PC-9 (cell line): ENCODE measurements around the gene KLHDC1. TPM values are rescaled to one million over a fixed set of nuclear protein-coding genes. Genes with fewer than 3 reads are reported as not detected.
"Not testable (repeated sequence)": the region's sequence is repeated elsewhere in the genome, so short reads cannot be mapped to it uniquely, and the experiment has no call there.

ENCODE experiments used
- BruUV-seq: library from RNA; stranded (reverse); fragments of 400-500 nt; replicated peaks from 2 replicates; lab custom pipeline; 2021; lab: Mats Ljungman, UMichigan
- CTCF ChIA-PET: fragments of 300-600 bp; sonication (Branson Sonifier 250); formaldehyde crosslinking; loops from one replicate; lab custom pipeline; 2022; ENCODE audit warnings: antibody characterized with exemption; lab: Charles Lee
- POLR2A ChIA-PET: fragments of 300-600 bp; sonication (Branson Sonifier 250); formaldehyde crosslinking; loops from one replicate; lab custom pipeline; 2022; ENCODE audit warnings: antibody characterized with exemption; ENCODE audit not compliant: unreplicated experiment; lab: Charles Lee
- DNase-seq, 2 experiments: peaks; one replicate each; pipeline versions ENCODE4 v3.0.0 to v3.0.0-alpha.2; 2015 to 2022; ENCODE audit warnings: mixed read lengths in 1 of 2
- H2AFZ ChIP-seq: fragments of 200-600 bp; sonication (generic); 2 replicates; pipeline ENCODE4 v1.8.1; 2017; ENCODE audit warnings: antibody characterized with exemption
- H3F3A ChIP-seq: fragments of 200-600 bp; sonication (generic); 2 replicates; pipeline ENCODE4 v1.8.1; 2017; ENCODE audit warnings: antibody characterized with exemption, mild to moderate bottlenecking, low read depth; ENCODE audit not compliant: insufficient read depth
- H3K27ac ChIP-seq: fragments of 200-600 bp; sonication (generic); 2 replicates; pipeline ENCODE4 v1.6.1; 2016; ENCODE audit warnings: mixed run types
- H3K27me3 ChIP-seq: fragments of 200-600 bp; sonication (generic); 2 replicates; pipeline ENCODE4 v1.6.1; 2016; ENCODE audit warnings: low read depth, mixed run types; ENCODE audit not compliant: insufficient read depth
- H3K36me3 ChIP-seq: fragments of 200-600 bp; sonication (generic); 2 replicates; pipeline ENCODE4 v1.6.1; 2016; ENCODE audit warnings: low read depth, mixed run types
- H3K4me1 ChIP-seq: fragments of 200-600 bp; sonication (generic); replicated peaks from 2 replicates; pipeline ENCODE4 v1.6.1; 2016; ENCODE audit warnings: mixed run types; ENCODE audit not compliant: insufficient read depth
- H3K4me2 ChIP-seq: fragments of 200-600 bp; sonication (generic); 2 replicates; pipeline ENCODE4 v1.6.1; 2017; ENCODE audit warnings: mixed run types
- H3K4me3 ChIP-seq: fragments of 200-600 bp; sonication (generic); 2 replicates; pipeline ENCODE4 v1.6.1; 2016; ENCODE audit warnings: mixed run types
- H3K79me2 ChIP-seq: fragments of 200-600 bp; sonication (generic); 2 replicates; pipeline ENCODE4 v1.6.1; 2017; ENCODE audit warnings: low read depth, mixed run types
- H3K9me2 ChIP-seq: fragments of 200-600 bp; sonication (generic); 2 replicates; pipeline ENCODE4 v1.8.1; 2017; ENCODE audit warnings: mild to moderate bottlenecking; ENCODE audit not compliant: insufficient read depth
- H3K9me3 ChIP-seq: fragments of 200-600 bp; sonication (generic); 2 replicates; pipeline ENCODE4 v1.8.1; 2016; ENCODE audit warnings: low read depth; ENCODE audit not compliant: insufficient read depth
- H4K20me1 ChIP-seq: fragments of 200-600 bp; sonication (generic); 2 replicates; pipeline ENCODE4 v1.8.1; 2017; ENCODE audit not compliant: insufficient read depth
- CTCF ChIP-seq: fragments of 200-600 bp; sonication (generic); conservative IDR thresholded peaks from 2 replicates; pipeline ENCODE4 v1.6.1; 2017; ENCODE audit warnings: mixed run types, antibody characterized with exemption, mild to moderate bottlenecking, moderate library complexity
- EZH2 ChIP-seq: fragments of 200-600 bp; sonication (generic); IDR thresholded peaks from 2 replicates; pipeline ENCODE4 v1.8.0; 2017; ENCODE audit warnings: antibody characterized with exemption, low read depth
- intact Hi-C: fragments of 100-400 bp; cut with micrococcal nuclease; formaldehyde crosslinking; loops from one replicate; pipeline ENCODE4 v1.10.0; 2022; ENCODE audit not compliant: unreplicated experiment
- total RNA-seq: library from RNA; stranded (reverse); gene quantifications from 2 replicates; pipeline ENCODE4 v1.2.3, GENCODE V29; 2021

The KLHDC1 gene
- total RNA-seq, 1 experiment from 2014 or later, result 1.2 TPM

DNA sequence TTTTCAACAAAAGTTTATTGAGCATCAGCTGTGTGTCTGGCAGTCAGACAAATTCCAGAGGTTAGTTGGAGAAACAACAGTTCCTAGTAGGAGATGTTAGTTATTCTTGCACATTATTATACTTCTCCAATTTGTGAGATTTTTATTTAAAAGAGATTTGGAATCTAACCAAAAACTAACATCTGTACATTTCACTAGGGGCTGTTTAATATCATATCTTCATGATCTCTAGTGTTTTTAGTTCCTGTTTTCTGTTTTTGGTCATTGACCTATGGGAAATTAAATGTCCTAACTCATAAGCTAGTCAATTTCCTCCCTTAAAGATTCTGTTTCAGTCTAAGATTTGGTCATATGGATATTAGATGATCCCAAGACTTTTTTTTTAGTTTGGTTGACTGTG, 40.9 kb downstream of the KLHDC1 start:
- Histone ChIP-seq H3K27ac (no peak overlapping the region), H3K79me2 (no peaks in the 10 kb centered on the region), H2AFZ (no peak overlapping the region), H3K36me3 (no peaks in the 10 kb centered on the region), H3K4me3 (no peak overlapping the region), H4K20me1 (no peaks in the 10 kb centered on the region), H3F3A (no peaks in the 10 kb centered on the region), H3K4me1 (no peaks in the 10 kb centered on the region), H3K4me2 (no peak overlapping the region), H3K9me3 (peaks cover 6% of the 10 kb centered on the region; the same call in 1 of the 2 replicates), H3K27me3 (no peaks in the 10 kb centered on the region), H3K9me2 (no peaks in the 10 kb centered on the region)
- no peak for DNase-seq
- POLR2A ChIA-PET, result no interaction called here
- intact Hi-C loops, result no loop called here
- CTCF ChIA-PET, result no interaction called here
- BruUV-seq, result no TSS peak
- TF ChIP-seq EZH2 (no peak), CTCF (no peak)

GRCh38 chr14:49735669-49736068, 42.7 kb downstream of the KLHDC1 start:
- H3K36me3 ChIP-seq, CTCF ChIA-PET, H3K27me3 ChIP-seq, H3F3A ChIP-seq, POLR2A ChIA-PET, H3K79me2 ChIP-seq, H4K20me1 ChIP-seq, H3K4me1 ChIP-seq, H3K9me3 ChIP-seq, H3K4me2 ChIP-seq, BruUV-seq, H3K4me3 ChIP-seq, intact Hi-C loops, H2AFZ ChIP-seq, H3K9me2 ChIP-seq, DNase-seq, H3K27ac ChIP-seq: not testable (repeated sequence)

DNA sequence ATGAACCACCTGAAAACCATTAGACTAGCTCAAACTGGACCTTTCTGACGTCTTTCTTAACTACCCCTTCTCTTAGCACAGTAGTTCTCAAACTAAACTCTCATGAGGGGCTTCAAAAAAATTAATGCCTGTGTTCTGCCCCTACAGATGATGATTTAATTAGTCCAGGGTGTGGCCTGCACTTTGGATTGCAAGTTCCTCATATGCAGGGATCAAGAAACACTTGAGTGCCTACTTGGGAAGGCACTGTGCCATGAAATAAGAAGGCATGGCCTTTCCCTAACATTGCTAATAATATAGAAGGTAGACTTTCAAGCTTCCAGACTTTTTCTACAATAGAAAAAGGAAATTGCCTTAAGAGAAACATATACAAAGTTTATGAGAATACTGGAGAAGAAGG, 52.3 kb downstream of the KLHDC1 start:
- no peak overlapping the region for H2AFZ ChIP-seq
- no peaks in the 10 kb centered on the region for H4K20me1 ChIP-seq
- no peak overlapping the region for H3K4me2 ChIP-seq
- no peak for DNase-seq
- POLR2A ChIA-PET, result no interaction called here
- no peaks in the 10 kb centered on the region for H3K27me3 ChIP-seq
- H3K79me2 ChIP-seq, result no peaks in the 10 kb centered on the region
- H3K36me3 ChIP-seq, result no peaks in the 10 kb centered on the region
- H3K4me1 ChIP-seq, result no peaks in the 10 kb centered on the region
- no peak overlapping the region for H3K4me3 ChIP-seq
- H3K9me2 ChIP-seq, result no peaks in the 10 kb centered on the region
- CTCF ChIA-PET, result no interaction called here
- H3K9me3 ChIP-seq, result no peaks in the 10 kb centered on the region
- no peaks in the 10 kb centered on the region for H3F3A ChIP-seq
- H3K27ac ChIP-seq, result no peak overlapping the region
- TF ChIP-seq CTCF, result no peak
- no peak for TF ChIP-seq EZH2
- intact Hi-C loops, result no loop called here
- no TSS peak for BruUV-seq

GRCh38 chr14:49746476-49746875, 53.6 kb downstream of the KLHDC1 start:
- H3K4me2 ChIP-seq, H3F3A ChIP-seq, intact Hi-C loops, H3K9me2 ChIP-seq, POLR2A ChIA-PET, H4K20me1 ChIP-seq, H3K79me2 ChIP-seq, H3K4me3 ChIP-seq, CTCF ChIA-PET, H2AFZ ChIP-seq, H3K27ac ChIP-seq, BruUV-seq, H3K9me3 ChIP-seq, H3K27me3 ChIP-seq, DNase-seq, H3K36me3 ChIP-seq, H3K4me1 ChIP-seq: not testable (repeated sequence)
